ENCODE measurements around the gene GRM4. TPM values are rescaled to one million over a fixed set of nuclear protein-coding genes. Genes with fewer than 3 reads are reported as not detected.

Gene GRM4
- total and polyA plus RNA-seq, 9 of the 15 experiments (the other 6 are each of a cell fraction or from before 2014, with no cell fraction given), result 0.18 TPM; not detected in 8

- Histone ChIP-seq H3K9me1 (ENCODE audit: control insufficient read depth, insufficient read depth, low read length) (peaks cover 4% of the 10 kb centered on the region), H3K4me2 (ENCODE audit: insufficient read depth, low read length) (no peak overlapping the region), H4K20me1 (replicated peaks; ENCODE audit: control insufficient read depth, insufficient read depth, low read length) (peaks cover 3% of the 10 kb centered on the region; the same call in 1 of the 2 replicates), H3K9ac (ENCODE audit: insufficient read depth in 1 of 2, low read depth in 2 of 2, low read length in 2 of 2) (peak overlapping the region in 1 of 2 experiments; percentile 16; a peak in 1 of 4 replicates), H3K27ac (ENCODE audit: extremely low read depth, low read depth, low read length) (no peak overlapping the region), H3K79me2 (ENCODE audit: control insufficient read depth, insufficient read depth, low read length) (no peaks in the 10 kb centered on the region), H3K36me3 (ENCODE audit: control insufficient read depth, insufficient read depth, low read length) (no peaks in the 10 kb centered on the region), H3K27me3 (ENCODE audit: control insufficient read depth in 2 of 2, insufficient read depth in 2 of 2, low read length in 2 of 2) (peaks cover 20 to 55% of the 10 kb centered on the region in 2 experiments; a peak in 4 of 5 replicates), H2AFZ (ENCODE audit: low read depth, low read length) (no peak overlapping the region), H3K9me3 (replicated peaks; ENCODE audit: control insufficient read depth, insufficient read depth, low read depth, low read length) (peaks cover 4% of the 10 kb centered on the region), H3K4me3 (no peak overlapping the region), H3K4me1 (replicated peaks in 1 of 2; ENCODE audit: control insufficient read depth in 2 of 2, insufficient read depth in 2 of 2, low read length in 2 of 2) (peaks cover 0 to 14% of the 10 kb centered on the region in 2 experiments; a peak in 2 of 5 replicates)
- ATAC-seq (no peak), FAIRE-seq (no peak), DNase-seq (ENCODE audit: extremely low read depth in 1 of 4, low spot score in 3 of 4) (no peak)
- WGBS (ENCODE audit: insufficient coverage, low coverage, missing lambda C conversion rate), result 1% methylated on average over 6 of the region's 6 CpGs
- CTCF ChIA-PET (ENCODE audit: low intra/inter-chr PET ratio), result interaction anchor here (0.6 kb wide), 1 partner anchor 1309 kb away, joined by 3 read pairs; no protein-coding TSS in a partner anchor
- TF ChIP-seq TSC22D4 (tag; IDR thresholded peaks at IDR 0.05) (no peak), TCFL5 (CRISPR knock-in tag; conservative IDR thresholded peaks at IDR 0.05) (no peak), ZNF76 (CRISPR knock-in tag; IDR thresholded peaks at IDR 0.05; ENCODE audit: borderline replicate concordance) (no peak)
- BruUV-seq (replicated peaks), result no TSS peak
- POLR2A ChIA-PET, result interaction anchor here (0.6 to 0.9 kb wide), 2 partner anchors 22 to 260 kb away, joined by 3 read pairs; no protein-coding TSS in a partner anchor
- intact Hi-C loops (cut with micrococcal nuclease), result loop anchor here (2.0 to 10.0 kb wide), 2 partner anchors 183 to 387 kb away; no protein-coding TSS in a partner anchor
- in situ Hi-C loops (cut with MboI), result no loop called here
Measured at GRCh38 chr6:34157851-34158250, 12.0 kb upstream of the GRM4 start.

DNA sequence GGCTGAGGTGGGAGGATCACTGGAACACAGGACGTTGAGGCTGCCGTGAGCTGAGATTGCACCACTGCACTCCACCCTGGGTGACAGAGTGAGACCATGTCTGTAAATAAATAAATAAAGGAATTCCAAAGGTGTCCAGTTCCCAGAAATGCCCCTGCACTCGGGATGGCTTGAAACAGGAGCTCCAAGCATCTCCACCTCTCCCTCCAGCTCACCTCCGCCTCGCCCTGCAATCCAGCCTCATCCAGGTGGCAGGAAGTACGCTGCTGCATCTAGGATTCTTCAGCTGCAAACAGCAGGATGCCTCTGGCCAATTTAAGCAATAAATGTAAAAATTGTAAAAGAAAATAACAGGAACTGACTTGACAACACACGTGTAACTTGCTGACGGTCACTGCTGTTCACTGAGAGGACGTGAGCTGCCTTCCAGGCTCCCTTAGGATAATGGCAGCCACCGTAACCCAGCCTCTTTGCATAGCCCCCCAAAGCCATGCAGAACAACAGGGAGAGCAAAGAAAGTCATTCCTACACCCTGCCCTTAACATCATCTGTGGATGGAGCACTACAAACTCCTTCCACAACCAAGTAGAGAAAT, 11.4 kb upstream of the GRM4 start:
- no peak for TF ChIP-seq SRF (CRISPR knock-in tag; IDR thresholded peaks at IDR 0.05)
- TF ChIP-seq, protein P1, sequence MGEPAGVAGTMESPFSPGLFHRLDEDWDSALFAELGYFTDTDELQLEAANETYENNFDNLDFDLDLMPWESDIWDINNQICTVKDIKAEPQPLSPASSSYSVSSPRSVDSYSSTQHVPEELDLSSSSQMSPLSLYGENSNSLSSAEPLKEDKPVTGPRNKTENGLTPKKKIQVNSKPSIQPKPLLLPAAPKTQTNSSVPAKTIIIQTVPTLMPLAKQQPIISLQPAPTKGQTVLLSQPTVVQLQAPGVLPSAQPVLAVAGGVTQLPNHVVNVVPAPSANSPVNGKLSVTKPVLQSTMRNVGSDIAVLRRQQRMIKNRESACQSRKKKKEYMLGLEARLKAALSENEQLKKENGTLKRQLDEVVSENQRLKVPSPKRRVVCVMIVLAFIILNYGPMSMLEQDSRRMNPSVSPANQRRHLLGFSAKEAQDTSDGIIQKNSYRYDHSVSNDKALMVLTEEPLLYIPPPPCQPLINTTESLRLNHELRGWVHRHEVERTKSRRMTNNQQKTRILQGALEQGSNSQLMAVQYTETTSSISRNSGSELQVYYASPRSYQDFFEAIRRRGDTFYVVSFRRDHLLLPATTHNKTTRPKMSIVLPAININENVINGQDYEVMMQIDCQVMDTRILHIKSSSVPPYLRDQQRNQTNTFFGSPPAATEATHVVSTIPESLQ (CRISPR knock-in tag; IDR thresholded peaks at IDR 0.05), result no peak
- TF ChIP-seq EWSR1 (IDR thresholded peaks at IDR 0.05; ENCODE audit: borderline replicate concordance, low read depth, partially characterized antibody), result no peak
- TF ChIP-seq ZNF436 (CRISPR knock-in tag; IDR thresholded peaks at IDR 0.05), result no peak
- no peak for TF ChIP-seq GABPB1 (CRISPR knock-in tag; IDR thresholded peaks at IDR 0.05)
- ChIA-PET CTCF (ENCODE audit: low intra/inter-chr PET ratio) (no interaction called here), POLR2A (interaction anchor here (0.6 to 1.1 kb wide), 4 partner anchors 22 to 259 kb away, joined by 3 read pairs; no protein-coding TSS in a partner anchor)
- Histone ChIP-seq H3K27me3 (ENCODE audit: control insufficient read depth in 2 of 2, insufficient read depth in 2 of 2, low read length in 2 of 2) (peaks cover 20 to 55% of the 10 kb centered on the region in 2 experiments; a peak in 4 of 5 replicates), H3K36me3 (ENCODE audit: control insufficient read depth, insufficient read depth, low read length) (no peaks in the 10 kb centered on the region), H3K4me3 (no peak overlapping the region), H3K27ac (ENCODE audit: extremely low read depth, low read depth, low read length) (no peak overlapping the region), H3K79me2 (ENCODE audit: control insufficient read depth, insufficient read depth, low read length) (no peaks in the 10 kb centered on the region), H3K9me3 (replicated peaks; ENCODE audit: control insufficient read depth, insufficient read depth, low read depth, low read length) (peaks cover 4% of the 10 kb centered on the region), H2AFZ (ENCODE audit: low read depth, low read length) (no peak overlapping the region), H3K4me1 (replicated peaks in 1 of 2; ENCODE audit: control insufficient read depth in 2 of 2, insufficient read depth in 2 of 2, low read length in 2 of 2) (peaks cover 0 to 14% of the 10 kb centered on the region in 2 experiments; a peak in 2 of 5 replicates), H4K20me1 (replicated peaks; ENCODE audit: control insufficient read depth, insufficient read depth, low read length) (peaks cover 3% of the 10 kb centered on the region; the same call in 1 of the 2 replicates), H3K9me1 (ENCODE audit: control insufficient read depth, insufficient read depth, low read length) (peaks cover 4% of the 10 kb centered on the region), H3K4me2 (ENCODE audit: insufficient read depth, low read length) (no peak overlapping the region), H3K9ac (ENCODE audit: insufficient read depth in 1 of 2, low read depth in 2 of 2, low read length in 2 of 2) (no peak overlapping the region)
- no TSS peak for BruUV-seq (replicated peaks)
- DNase-seq (ENCODE audit: extremely low read depth in 1 of 4, low spot score in 3 of 4) (no peak), ATAC-seq (no peak), FAIRE-seq (no peak)
- 2% methylated on average over 10 of the region's 10 CpGs for WGBS (ENCODE audit: insufficient coverage, low coverage, missing lambda C conversion rate)
- in situ Hi-C loops (cut with MboI) (no loop called here), intact Hi-C loops (cut with micrococcal nuclease) (loop anchor here (2.0 to 10.0 kb wide), 2 partner anchors 183 to 387 kb away; no protein-coding TSS in a partner anchor)
